HEK293 (cell line): ENCODE results near the gene MVP.

Experiments used
- CTCF ChIA-PET: fragments of 350-600 bp; formaldehyde crosslinking; extraction: SDS; loops from one replicate; lab custom pipeline; 2021; ENCODE audit warnings: antibody characterized with exemption; lab: Yijun Ruan, JAX
- POLR2A ChIA-PET: fragments of 300-600 bp; formaldehyde crosslinking; extraction: SDS; loops from one replicate; lab custom pipeline; 2020; ENCODE audit warnings: antibody characterized with exemption, inconsistent platforms; lab: Yijun Ruan, JAX
- H3K27ac ChIP-seq: fragments of 200-500 bp; sonication (Bioruptor generic); 2 replicates; pipeline ENCODE4 v1.5.1; 2014; ENCODE audit warnings: low read depth, low read length, control low read depth, inconsistent platforms; ENCODE audit errors: extremely low read depth
- H3K36me3 ChIP-seq, 2 experiments: fragments of 200-500 bp in 1 of 2; sonication (Bioruptor generic) in 1 of 2; 1 replicate in 1 of 2; 2 replicates in 1 of 2; pipeline ENCODE4 v1.5.1; 2014 to 2017; ENCODE audit warnings: inconsistent platforms in 2 of 2, low read length in 2 of 2; ENCODE audit not compliant: control insufficient read depth in 2 of 2, insufficient read depth in 1 of 2
- H3K4me1 ChIP-seq: fragments of 200-500 bp; sonication (Bioruptor generic); 2 replicates; pipeline ENCODE4 v1.5.1; 2014; ENCODE audit warnings: mild to moderate bottlenecking, low read length, inconsistent platforms; ENCODE audit not compliant: control insufficient read depth, insufficient read depth
- H3K4me3 ChIP-seq: 2 replicates; pipeline ENCODE4 v1.5.1; 2011; ENCODE audit warnings: low read depth, mild to moderate bottlenecking, control low read depth, low read length, moderate library complexity
- H3K9me3 ChIP-seq: fragments of 200-500 bp; sonication (Bioruptor generic); 2 replicates; pipeline ENCODE4 v1.5.1; 2014; ENCODE audit warnings: low read depth, low read length, inconsistent platforms; ENCODE audit not compliant: control insufficient read depth, insufficient read depth
- HOXA7 ChIP-seq: sonication (generic); formaldehyde crosslinking; IDR thresholded peaks from 2 replicates; pipeline ENCODE4 v1.8.1; 2022; ENCODE audit warnings: missing genetic modification reagents, borderline replicate concordance
- KLF17 ChIP-seq: fragments of 450-650 bp; formaldehyde crosslinking; IDR thresholded peaks from 2 replicates; pipeline ENCODE4 v1.5.1; 2016; ENCODE audit warnings: missing biosample characterization, missing genetic modification characterization
- KLF8 ChIP-seq: fragments of 450-650 bp; formaldehyde crosslinking; IDR thresholded peaks from 2 replicates; pipeline ENCODE4 v1.5.1; 2016; ENCODE audit warnings: missing biosample characterization, missing genetic modification characterization
- MZF1 ChIP-seq: fragments of 450-650 bp; formaldehyde crosslinking; IDR thresholded peaks from 2 replicates; pipeline ENCODE4 v1.5.1; 2017; ENCODE audit warnings: missing biosample characterization, missing genetic modification characterization, borderline replicate concordance
- PBX3 ChIP-seq: sonication (generic); formaldehyde crosslinking; IDR thresholded peaks from 2 replicates; pipeline ENCODE4 v1.8.1; 2022; ENCODE audit warnings: mild to moderate bottlenecking, moderate library complexity, missing genetic modification reagents
- SP7 ChIP-seq: fragments of 450-650 bp; formaldehyde crosslinking; IDR thresholded peaks from 2 replicates; pipeline ENCODE4 v1.5.1; 2016; ENCODE audit warnings: missing biosample characterization, missing genetic modification characterization
- ZBTB11 ChIP-seq: fragments of 450-650 bp; formaldehyde crosslinking; conservative IDR thresholded peaks from 2 replicates; pipeline ENCODE4 v1.5.1; 2016; ENCODE audit warnings: low read depth, missing biosample characterization, missing genetic modification characterization
- ZBTB26 ChIP-seq: fragments of 450-650 bp; formaldehyde crosslinking; optimal IDR thresholded peaks from 2 replicates; pipeline ENCODE3; 2016; ENCODE audit warnings: missing biosample characterization, mild to moderate bottlenecking, missing genetic modification characterization
- ZBTB48 ChIP-seq: fragments of 450-650 bp; formaldehyde crosslinking; IDR thresholded peaks from 2 replicates; pipeline ENCODE4 v1.5.1; 2016; ENCODE audit warnings: missing biosample characterization, missing genetic modification characterization
- ZBTB8A ChIP-seq: fragments of 450-650 bp; formaldehyde crosslinking; IDR thresholded peaks from 2 replicates; pipeline ENCODE4 v1.5.1; 2016; ENCODE audit warnings: missing biosample characterization, missing genetic modification characterization
- ZNF10 ChIP-seq: fragments of 450-650 bp; formaldehyde crosslinking; IDR thresholded peaks from 2 replicates; pipeline ENCODE4 v1.5.1; 2017; ENCODE audit warnings: missing biosample characterization, missing genetic modification characterization
- ZNF112 ChIP-seq: fragments of 450-650 bp; formaldehyde crosslinking; IDR thresholded peaks from 2 replicates; pipeline ENCODE4 v1.5.0; 2017; ENCODE audit warnings: missing biosample characterization, missing genetic modification characterization
- ZNF114 ChIP-seq: fragments of 450-650 bp; formaldehyde crosslinking; IDR thresholded peaks from 2 replicates; pipeline ENCODE4 v1.5.0; 2017; ENCODE audit warnings: missing biosample characterization, missing genetic modification characterization
- ZNF302 ChIP-seq: fragments of 450-650 bp; formaldehyde crosslinking; IDR thresholded peaks from 2 replicates; pipeline ENCODE4 v1.5.1; 2016; ENCODE audit warnings: missing biosample characterization, missing genetic modification characterization, low read depth
- ZNF433 ChIP-seq: fragments of 450-650 bp; formaldehyde crosslinking; IDR thresholded peaks from 2 replicates; pipeline ENCODE4 v1.5.1; 2016; ENCODE audit warnings: missing biosample characterization, missing genetic modification characterization, low read depth
- ZNF501 ChIP-seq: fragments of 450-650 bp; formaldehyde crosslinking; IDR thresholded peaks from 2 replicates; pipeline ENCODE4 v1.5.1; 2016; ENCODE audit warnings: missing biosample characterization, missing genetic modification characterization
- ZNF510 ChIP-seq: fragments of 450-650 bp; formaldehyde crosslinking; IDR thresholded peaks from 2 replicates; pipeline ENCODE4 v1.5.1; 2018; ENCODE audit warnings: mild to moderate bottlenecking, missing genetic modification characterization, missing biosample characterization; ENCODE audit not compliant: insufficient replicate concordance
- ZNF610 ChIP-seq: fragments of 450-650 bp; formaldehyde crosslinking; IDR thresholded peaks from 2 replicates; pipeline ENCODE4 v1.5.1; 2016; ENCODE audit warnings: missing biosample characterization, missing genetic modification characterization, borderline replicate concordance
- ZNF645 ChIP-seq: fragments of 450-650 bp; formaldehyde crosslinking; IDR thresholded peaks from 2 replicates; pipeline ENCODE4; 2016; ENCODE audit warnings: missing biosample characterization, missing genetic modification characterization
- ZNF777 ChIP-seq: fragments of 450-650 bp; formaldehyde crosslinking; IDR thresholded peaks from 2 replicates; pipeline ENCODE4 v1.5.1; 2017; ENCODE audit warnings: missing biosample characterization, missing genetic modification characterization, borderline replicate concordance

MVP gene

GRCh38 chr16:29820271-29820701, at the start of gene MVP:
MVP (plus strand) TSS chr16:29820462; CDS start chr16:29830550, 10,088 bp downstream.
- Histone ChIP-seq H3K4me1 (peaks cover 15% of the 10 kb centered on the region), H3K36me3 (peaks cover 24 to 35% of the 10 kb centered on the region in 2 experiments), H3K4me3 (peak within 1 kb of the TSS; percentile 40), H3K9me3 (no peaks in the 10 kb centered on the region), H3K27ac (no peak within 1 kb of the TSS)
- CTCF ChIA-PET = interaction anchor here (0.9 to 7.2 kb wide), 7 partner anchors 12 to 1165 kb away, joined by 3 to 74 read pairs (median 6); partner anchors contain the start of gene HSD3B7
- POLR2A ChIA-PET = interaction anchor here (1.0 to 7.5 kb wide), 10 partner anchors 8 to 201 kb away, joined by 3 to 106 read pairs (median 6); partner anchors contain the start of genes ASPHD1, HIRIP3, MAZ and SEZ6L2
- TF ChIP-seq KLF8 (no peak), KLF17 (tag by site-specific recombination) (no peak), ZBTB11 (tag by site-specific recombination) (no peak), MZF1 (no peak), ZNF777 (no peak), ZNF510 (no peak), ZBTB8A (no peak), ZNF645 (tag by site-specific recombination) (no peak), ZNF114 (tag by site-specific recombination) (no peak), ZNF610 (tag by site-specific recombination) (no peak), ZBTB48 (no peak), ZNF501 (no peak), ZNF433 (tag by site-specific recombination) (no peak), PBX3 (CRISPR knock-in tag) (no peak), ZNF302 (tag by site-specific recombination) (no peak), ZNF10 (tag by site-specific recombination) (no peak), SP7 (tag by site-specific recombination) (no peak), HOXA7 (no peak), ZBTB26 (no peak), ZNF112 (no peak)
